HL-60/S4 treated with phorbol 12-myristate 13-acetate at 8.2 ng/mL for 4 days and 3 days (cell line): ENCODE data around the gene UBE2E2.

ENCODE experiments used
- in situ Hi-C: fragments of 300-500 bp; cut with MboI; formaldehyde crosslinking; loops from 2 replicates; pipeline ENCODE4 v1.15.0; 2022; ENCODE audit warnings: low sequenced_read_pairs

The UBE2E2 gene

DNA sequence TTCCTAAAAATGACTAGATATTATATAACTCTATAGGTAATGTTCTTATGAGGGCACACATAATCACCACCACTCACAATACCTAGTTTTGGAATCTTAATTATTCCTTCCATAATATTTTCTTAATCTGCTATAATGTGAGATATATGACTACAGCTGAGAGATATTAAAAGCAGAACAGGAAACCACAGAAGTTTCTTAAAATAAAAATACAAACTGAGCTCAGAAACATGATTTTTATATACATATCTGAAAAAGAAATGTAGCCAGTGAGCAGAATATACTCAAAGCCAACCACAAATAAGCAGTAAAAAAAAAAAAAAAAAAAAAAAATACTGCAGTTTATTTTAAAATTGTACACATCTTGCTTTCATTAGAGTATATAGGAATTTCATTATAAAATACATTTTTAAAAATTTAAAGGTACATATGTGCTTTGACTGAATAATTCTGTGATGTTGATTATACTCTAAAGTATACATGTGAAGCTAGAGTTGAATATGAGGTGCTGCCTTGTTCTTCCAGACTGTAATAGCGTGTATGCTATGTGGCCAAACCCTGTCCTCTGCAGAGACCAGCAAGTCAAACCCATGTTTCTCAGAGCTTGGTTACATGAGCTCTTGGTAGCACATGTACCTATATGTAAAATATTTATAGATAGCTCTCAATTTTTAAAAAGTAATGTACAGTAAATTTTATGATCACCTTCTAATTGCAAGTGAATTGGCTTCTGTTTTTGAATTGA lies 175.0 kb downstream of the UBE2E2 start:
- in situ Hi-C loops = no loop called here

DNA sequence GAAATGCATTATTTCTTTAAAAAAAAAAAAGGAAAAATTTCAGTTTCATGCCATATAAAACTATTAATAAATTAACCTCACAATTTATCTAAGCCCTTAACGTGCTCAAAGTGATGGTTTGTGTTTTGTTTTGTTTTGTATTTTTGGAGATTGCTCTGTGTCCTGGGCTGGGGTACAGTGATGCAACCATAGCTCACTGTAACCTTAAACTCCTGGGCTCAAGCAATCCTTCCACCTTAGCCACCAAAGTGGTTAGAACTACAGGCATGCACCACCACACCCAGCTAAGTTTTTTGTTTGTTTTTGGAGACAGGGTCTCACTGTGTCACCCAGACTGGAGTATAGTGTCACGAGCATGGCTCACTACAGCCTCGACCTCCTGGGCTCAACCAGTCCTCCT lies 180.7 kb downstream of the UBE2E2 start:
- in situ Hi-C loops = no loop called here

DNA sequence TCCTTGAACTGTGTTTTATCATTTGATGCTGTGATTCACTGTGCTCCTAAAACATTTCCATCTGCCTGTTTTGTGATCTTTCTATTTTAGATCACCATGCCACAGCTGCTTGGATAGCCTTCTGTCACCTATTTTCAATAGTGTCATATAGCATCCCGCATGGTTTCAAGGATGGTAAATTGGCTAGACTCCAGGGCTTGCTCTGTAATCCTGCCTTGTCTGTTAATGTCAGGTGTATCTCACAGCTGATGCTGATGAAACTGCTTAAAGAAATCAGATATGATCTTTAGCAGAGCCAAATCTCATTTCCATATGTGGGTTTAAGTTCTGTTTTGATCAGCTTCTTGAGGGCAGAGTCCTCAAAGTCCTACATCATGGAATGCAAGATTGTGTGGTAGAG lies 182.2 kb downstream of the UBE2E2 start:
- in situ Hi-C loops = no loop called here

DNA sequence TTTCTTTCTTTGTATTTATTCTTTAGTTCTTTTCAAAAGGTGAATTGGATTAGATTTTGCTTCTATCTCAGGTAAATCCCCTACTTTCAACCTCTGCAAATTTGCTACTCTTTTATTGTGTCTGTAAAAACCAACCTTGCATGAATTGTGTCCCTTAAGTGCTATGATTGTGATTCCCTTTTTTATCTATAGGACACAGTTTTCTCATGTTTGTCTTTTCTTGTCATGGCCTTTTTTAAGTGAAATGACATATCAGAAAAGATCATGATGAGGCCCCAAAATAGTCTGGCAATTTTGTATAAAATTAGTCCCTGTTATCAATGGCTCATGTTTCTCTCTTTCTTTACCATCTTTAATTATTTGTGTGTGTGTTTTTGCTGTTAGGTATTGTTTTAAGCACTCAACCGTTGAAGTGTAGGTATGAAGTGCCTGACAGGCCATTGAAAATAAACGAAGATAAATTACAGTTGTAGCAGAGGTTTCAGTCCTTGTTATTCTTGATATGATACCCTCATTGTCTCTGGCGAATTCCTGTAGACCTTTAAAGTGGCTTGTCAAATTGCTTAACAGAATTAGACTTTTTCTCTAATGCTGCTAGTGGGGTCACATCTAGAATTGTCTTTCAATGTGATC lies 184.3 kb downstream of the UBE2E2 start:
- in situ Hi-C loops = no loop called here

GRCh38 chr3:23389089-23389488 lies 186.0 kb downstream of the UBE2E2 start:
- in situ Hi-C loops = no loop called here

DNA sequence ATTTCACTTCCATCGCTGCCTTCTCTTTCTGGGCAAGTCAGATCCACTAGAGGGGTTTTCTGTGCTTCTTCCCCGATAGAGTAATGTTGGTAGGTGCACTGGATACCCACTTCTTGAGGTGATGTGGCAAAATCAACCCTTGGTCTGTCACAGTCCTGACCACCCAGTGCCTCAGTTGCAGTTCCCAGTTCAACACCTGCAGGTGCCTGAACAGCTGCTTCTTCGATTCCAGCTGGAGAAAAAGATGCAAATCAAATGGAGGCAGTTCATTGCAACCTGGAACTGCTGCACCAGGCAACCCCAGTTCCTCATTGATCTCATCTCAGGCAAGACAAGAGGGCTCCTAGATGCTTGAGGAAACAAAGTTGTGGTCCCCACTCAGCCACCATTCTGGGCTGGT lies 186.6 kb downstream of the UBE2E2 start:
- in situ Hi-C loops = no loop called here

- in situ Hi-C loops = no loop called here
Measured at GRCh38 chr3:23390446-23390845, 187.3 kb downstream of the UBE2E2 start.

- in situ Hi-C loops = no loop called here
Measured at GRCh38 chr3:23390989-23391553, 187.9 kb downstream of the UBE2E2 start.

DNA sequence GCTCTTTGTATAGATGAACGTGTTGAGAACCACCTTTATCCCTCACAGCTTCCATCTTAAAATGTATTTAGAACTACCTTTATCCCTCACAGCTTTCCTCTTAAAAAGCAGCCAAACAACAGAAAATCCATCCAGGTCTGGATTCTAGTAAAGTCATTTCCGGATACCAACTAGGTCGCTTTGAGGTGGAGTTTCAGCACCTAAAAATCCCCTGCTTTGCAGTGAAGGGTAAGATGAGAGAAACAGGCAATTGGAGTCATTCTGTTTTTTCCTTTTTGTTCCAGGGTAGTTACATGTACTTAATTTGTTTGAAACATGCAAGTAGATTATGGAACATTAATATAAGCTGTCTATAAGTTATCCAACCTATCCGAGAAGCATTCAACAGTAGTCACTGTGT lies 192.0 kb downstream of the UBE2E2 start:
- in situ Hi-C loops = no loop called here

- in situ Hi-C loops = no loop called here
Measured at GRCh38 chr3:23396746-23397145, 193.6 kb downstream of the UBE2E2 start.

- in situ Hi-C loops = no loop called here
Measured at GRCh38 chr3:23399221-23399620, 196.1 kb downstream of the UBE2E2 start.

- in situ Hi-C loops = no loop called here
Measured at GRCh38 chr3:23402728-23403492, 199.8 kb downstream of the UBE2E2 start.

- in situ Hi-C loops = no loop called here
Measured at GRCh38 chr3:23404246-23404645, 201.1 kb downstream of the UBE2E2 start.

DNA sequence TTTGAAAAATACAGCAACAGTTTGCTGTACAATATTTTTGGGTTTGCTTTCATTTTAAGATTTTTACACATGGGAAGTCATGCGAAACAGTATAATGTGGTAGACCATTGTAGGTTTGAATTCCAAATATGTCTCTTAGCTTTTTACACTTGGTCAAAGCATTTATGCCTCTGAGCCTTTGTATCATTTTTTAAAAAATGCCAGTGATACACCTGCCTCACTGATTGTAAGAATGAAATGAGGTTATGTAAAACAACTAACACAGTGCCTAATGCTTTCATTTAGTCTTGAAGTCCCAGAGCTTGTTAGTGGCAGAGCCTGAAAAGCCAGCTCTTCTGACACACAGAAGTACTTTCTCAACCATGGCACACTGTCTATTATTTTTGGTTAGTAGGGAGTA lies 202.0 kb downstream of the UBE2E2 start:
- in situ Hi-C loops = no loop called here

DNA sequence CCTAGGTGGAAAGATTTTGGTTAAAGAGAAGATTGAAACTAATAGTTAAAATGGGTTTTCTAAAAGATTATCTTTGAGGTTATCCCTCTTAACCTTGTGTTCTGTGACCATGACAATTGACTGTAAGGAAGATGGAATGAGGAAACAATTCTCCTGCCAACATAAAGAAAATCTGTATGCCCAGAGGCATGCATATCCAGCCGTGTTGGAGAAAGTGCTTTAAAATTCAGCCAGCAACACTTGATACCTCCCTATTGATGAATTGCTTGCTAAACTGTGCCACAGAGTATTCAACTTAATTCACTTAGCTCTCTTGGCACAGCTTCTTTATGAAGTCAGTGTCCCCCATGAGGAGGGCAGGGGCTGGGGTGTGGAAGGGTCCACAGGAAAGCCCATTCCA lies 203.5 kb downstream of the UBE2E2 start:
- in situ Hi-C loops = no loop called here

GRCh38 chr3:23418026-23418425 lies 214.9 kb downstream of the UBE2E2 start:
- in situ Hi-C loops = no loop called here

DNA sequence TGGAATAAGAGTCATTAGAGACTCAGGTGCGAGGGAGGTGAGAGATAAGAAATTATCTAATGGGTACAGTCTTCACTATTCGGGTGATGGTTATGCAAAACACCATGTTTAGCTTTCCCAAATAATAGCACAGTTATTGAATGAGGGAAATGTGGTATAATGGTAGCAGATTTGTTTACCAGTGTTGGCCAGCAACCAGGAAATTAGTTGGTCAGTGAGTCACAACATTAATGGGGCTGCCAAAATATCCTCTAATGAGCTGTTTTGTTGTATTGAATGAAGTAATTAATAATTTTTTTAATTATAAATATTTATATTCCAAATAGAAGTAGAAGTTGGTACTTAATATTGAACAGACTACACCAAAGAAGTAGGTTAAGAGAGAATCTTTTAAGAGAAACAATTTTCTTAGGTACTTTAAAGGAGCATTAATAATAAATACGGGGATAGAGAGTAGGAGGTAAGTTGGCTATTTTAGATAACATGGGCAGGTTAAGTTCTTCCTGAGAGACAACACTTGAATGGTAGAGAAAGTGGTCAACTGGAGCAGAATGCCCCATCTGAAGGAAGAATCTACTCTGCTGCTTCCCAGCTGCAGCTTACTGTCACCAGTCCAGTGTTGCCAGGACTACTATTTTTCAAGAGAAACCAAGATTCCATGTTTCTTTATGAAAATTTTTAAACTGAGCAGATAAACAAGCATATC lies 218.8 kb downstream of the UBE2E2 start:
- in situ Hi-C loops = no loop called here

GRCh38 chr3:23422517-23422851 lies 219.4 kb downstream of the UBE2E2 start:
- in situ Hi-C loops = no loop called here

GRCh38 chr3:23425410-23425809 lies 222.3 kb downstream of the UBE2E2 start:
- in situ Hi-C loops = no loop called here

DNA sequence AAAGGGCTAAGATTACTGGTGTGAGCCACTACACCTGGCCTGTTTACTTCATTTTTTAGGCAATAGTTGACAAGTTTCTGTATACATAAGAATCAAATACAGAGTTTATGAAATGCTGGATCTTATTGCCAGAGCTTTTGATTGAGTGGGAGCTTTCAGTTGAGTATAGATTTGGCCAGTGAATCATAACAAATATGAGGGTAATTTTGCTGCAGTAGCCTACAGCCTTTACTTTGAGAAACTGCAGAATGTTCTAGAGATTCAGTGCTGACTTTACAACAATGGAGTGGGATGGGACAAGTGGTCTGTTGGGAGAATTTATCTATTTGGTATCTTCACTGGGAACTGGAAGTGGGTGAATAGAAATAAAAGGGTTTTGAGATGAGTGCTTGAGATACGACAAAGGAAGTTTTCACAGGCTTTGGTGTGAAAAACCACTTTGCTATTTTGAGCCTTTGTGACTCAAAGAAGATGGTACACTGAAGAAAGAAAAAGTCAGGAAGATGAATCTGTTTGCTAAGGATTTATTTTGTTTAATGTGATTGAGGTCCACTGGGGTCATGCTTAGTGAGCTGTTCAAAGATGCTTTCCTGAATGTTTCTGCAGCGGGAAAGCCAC lies 227.8 kb downstream of the UBE2E2 start:
- in situ Hi-C loops = no loop called here

GRCh38 chr3:23431764-23432163 lies 228.6 kb downstream of the UBE2E2 start:
- in situ Hi-C loops = no loop called here
